Mesenchymal stem cell (in vitro differentiated cells and primary cell): ENCODE measurements around the gene PDCD11.

Source experiments
- DNase-seq: peaks from one replicate; pipeline ENCODE4 v3.0.0-alpha.2; 2013
- H2AFZ ChIP-seq: one replicate; pipeline ENCODE4 v1.6.1; 2013; ENCODE audit warnings: low read depth, mild to moderate bottlenecking, control low read depth, inconsistent platforms, low read length, moderate library complexity
- H2AK5ac ChIP-seq: 2 replicates; pipeline ENCODE4 v1.6.1; 2013; ENCODE audit warnings: low read length, moderate library complexity, mild to moderate bottlenecking, inconsistent platforms; ENCODE audit not compliant: severe bottlenecking
- H2BK120ac ChIP-seq: one replicate; pipeline ENCODE4 v1.6.1; 2013; ENCODE audit warnings: low read depth, mild to moderate bottlenecking, inconsistent platforms, low read length, moderate library complexity
- H2BK12ac ChIP-seq, 2 experiments: one replicate each; pipeline ENCODE4 v1.6.1; 2013; ENCODE audit warnings: inconsistent platforms in 2 of 2, low read length in 2 of 2, mild to moderate bottlenecking in 2 of 2, moderate library complexity in 2 of 2, control low read depth in 1 of 2
- H2BK15ac ChIP-seq: one replicate; pipeline ENCODE4 v1.6.1; 2013; ENCODE audit warnings: mild to moderate bottlenecking, low read depth, inconsistent platforms; ENCODE audit not compliant: poor library complexity, severe bottlenecking
- H2BK5ac ChIP-seq: 2 replicates; pipeline ENCODE4 v1.6.1; 2013; ENCODE audit warnings: low read depth, mild to moderate bottlenecking, low read length, control low read depth, inconsistent platforms; ENCODE audit not compliant: poor library complexity, severe bottlenecking
- H3K14ac ChIP-seq, 2 experiments: one replicate each; pipeline ENCODE4 v1.6.1; 2013; ENCODE audit warnings: inconsistent platforms in 2 of 2, low read length in 2 of 2, control low read depth in 1 of 2, mild to moderate bottlenecking in 1 of 2, moderate library complexity in 1 of 2
- H3K18ac ChIP-seq, 2 experiments: one replicate each; pipeline ENCODE4 v1.6.1; 2013; ENCODE audit warnings: inconsistent platforms in 2 of 2, low read length in 2 of 2, control low read depth in 1 of 2, low read depth in 1 of 2, mild to moderate bottlenecking in 1 of 2
- H3K23ac ChIP-seq, 2 experiments: one replicate each; pipeline ENCODE4 v1.6.1; 2013; ENCODE audit warnings: inconsistent platforms in 2 of 2, low read length in 2 of 2, mild to moderate bottlenecking in 2 of 2, moderate library complexity in 2 of 2, control low read depth in 1 of 2
- H3K27ac ChIP-seq: 2 replicates; pipeline ENCODE4 v1.5.1; 2013; ENCODE audit warnings: mild to moderate bottlenecking, moderate library complexity, low read length, control low read depth, inconsistent platforms; ENCODE audit not compliant: poor library complexity, severe bottlenecking
- H3K27me3 ChIP-seq, 2 experiments: 2 replicates each; pipeline versions ENCODE4 v1.6.1 to v1.7.0; 2013; ENCODE audit warnings: low read length in 2 of 2, mild to moderate bottlenecking in 2 of 2, moderate library complexity in 2 of 2, control low read depth in 1 of 2, inconsistent platforms in 1 of 2; ENCODE audit not compliant: control insufficient read depth in 1 of 2, insufficient read depth in 1 of 2
- H3K36me3 ChIP-seq, 2 experiments: 2 replicates each; pipeline versions ENCODE4 v1.6.1 to v1.7.0; 2013; ENCODE audit warnings: low read length in 2 of 2, control low read depth in 1 of 2, inconsistent platforms in 1 of 2, low read depth in 1 of 2, mild to moderate bottlenecking in 1 of 2; ENCODE audit not compliant: insufficient read depth in 2 of 2, control insufficient read depth in 1 of 2
- H3K4ac ChIP-seq, 2 experiments: one replicate each; pipeline ENCODE4 v1.6.1; 2013; ENCODE audit warnings: inconsistent platforms in 2 of 2, low read length in 2 of 2, mild to moderate bottlenecking in 2 of 2, moderate library complexity in 2 of 2, control low read depth in 1 of 2, low read depth in 1 of 2
- H3K4me1 ChIP-seq: 2 replicates; pipeline ENCODE4 v1.6.1; 2013; ENCODE audit warnings: low read depth, low read length, control low read depth; ENCODE audit not compliant: control insufficient read depth, insufficient read depth
- H3K4me2 ChIP-seq: 2 replicates; pipeline ENCODE4 v1.6.1; 2013; ENCODE audit warnings: low read length, mild to moderate bottlenecking, inconsistent platforms; ENCODE audit not compliant: poor library complexity, severe bottlenecking
- H3K4me3 ChIP-seq, 2 experiments: 2 replicates each; pipeline versions ENCODE4 v1.5.1 to v1.7.0; 2013; ENCODE audit warnings: low read length in 2 of 2, mild to moderate bottlenecking in 2 of 2, control low read depth in 1 of 2, low read depth in 1 of 2; ENCODE audit not compliant: insufficient read depth in 1 of 2
- H3K79me1 ChIP-seq: replicated peaks from 2 replicates; pipeline ENCODE4 v1.6.1; 2013; ENCODE audit warnings: mild to moderate bottlenecking, control low read depth, low read length, inconsistent platforms; ENCODE audit not compliant: poor library complexity, severe bottlenecking
- H3K9ac ChIP-seq: 2 replicates; pipeline ENCODE4 v1.7.0; 2013; ENCODE audit warnings: mild to moderate bottlenecking, low read length, moderate library complexity
- H3K9me3 ChIP-seq: 2 replicates; pipeline ENCODE4 v1.7.0; 2013; ENCODE audit warnings: mild to moderate bottlenecking, low read length; ENCODE audit not compliant: control insufficient read depth
- H4K8ac ChIP-seq: one replicate; pipeline ENCODE4 v1.6.1; 2013; ENCODE audit warnings: inconsistent platforms, mild to moderate bottlenecking, low read length, moderate library complexity
- H4K91ac ChIP-seq: one replicate; pipeline ENCODE4 v1.6.1; 2013; ENCODE audit warnings: mild to moderate bottlenecking, low read length, inconsistent platforms
- whole genome bisulfite sequencing: methylation state at CpG from one replicate; pipeline ENCODE4 v1.1.7; 2013; ENCODE audit warnings: mixed read lengths; 5-methylcytosine and 5-hydroxymethylcytosine counted together

The PDCD11 gene

GRCh38 chr10:103427866-103428265 is 31.4 kb downstream of the PDCD11 start:
- H2BK120ac ChIP-seq: no peak overlapping the region
- no peaks in the 10 kb centered on the region for H3K9me3 ChIP-seq
- H3K79me1 ChIP-seq: peaks cover 28% of the 10 kb centered on the region
- WGBS: 97% methylated on average over 8 of the region's 9 CpGs
- H3K27ac ChIP-seq: no peak overlapping the region
- H3K4me1 ChIP-seq: no peaks in the 10 kb centered on the region
- H4K91ac ChIP-seq: no peak overlapping the region
- no peak overlapping the region for H3K9ac ChIP-seq
- H3K4me3 ChIP-seq: no peak overlapping the region
- H2AK5ac ChIP-seq: no peak overlapping the region
- H2BK5ac ChIP-seq: no peak overlapping the region
- H3K27me3 ChIP-seq: no peaks in the 10 kb centered on the region
- H3K4me2 ChIP-seq: no peak overlapping the region
- DNase-seq: no peak
- no peak overlapping the region for H4K8ac ChIP-seq
- H3K36me3 ChIP-seq: peaks cover 40 to 90% of the 10 kb centered on the region in 2 experiments
- no peak overlapping the region for H2BK12ac ChIP-seq
- H3K18ac ChIP-seq: no peak overlapping the region
- no peak overlapping the region for H2AFZ ChIP-seq
- no peak overlapping the region for H3K4ac ChIP-seq
- no peak overlapping the region for H3K23ac ChIP-seq
- H2BK15ac ChIP-seq: no peak overlapping the region
- no peak overlapping the region for H3K14ac ChIP-seq

GRCh38 chr10:103428989-103429643 is 32.7 kb downstream of the PDCD11 start:
- Histone ChIP-seq H3K27ac (no peak overlapping the region), H4K8ac (no peak overlapping the region), H3K23ac (no peak overlapping the region), H3K18ac (no peak overlapping the region), H3K4me3 (no peak overlapping the region), H2BK12ac (no peak overlapping the region), H3K14ac (no peak overlapping the region), H3K9me3 (no peaks in the 10 kb centered on the region), H2AFZ (no peak overlapping the region), H2AK5ac (no peak overlapping the region), H3K4me2 (no peak overlapping the region), H3K9ac (no peak overlapping the region), H3K4me1 (no peaks in the 10 kb centered on the region), H4K91ac (no peak overlapping the region), H3K79me1 (peaks cover 32% of the 10 kb centered on the region), H2BK120ac (no peak overlapping the region), H2BK5ac (no peak overlapping the region), H3K36me3 (peaks cover 39 to 85% of the 10 kb centered on the region in 2 experiments), H2BK15ac (no peak overlapping the region), H3K4ac (no peak overlapping the region), H3K27me3 (no peaks in the 10 kb centered on the region)
- WGBS: 95% methylated on average over 5 of the region's 5 CpGs
- DNase-seq: no peak

DNA sequence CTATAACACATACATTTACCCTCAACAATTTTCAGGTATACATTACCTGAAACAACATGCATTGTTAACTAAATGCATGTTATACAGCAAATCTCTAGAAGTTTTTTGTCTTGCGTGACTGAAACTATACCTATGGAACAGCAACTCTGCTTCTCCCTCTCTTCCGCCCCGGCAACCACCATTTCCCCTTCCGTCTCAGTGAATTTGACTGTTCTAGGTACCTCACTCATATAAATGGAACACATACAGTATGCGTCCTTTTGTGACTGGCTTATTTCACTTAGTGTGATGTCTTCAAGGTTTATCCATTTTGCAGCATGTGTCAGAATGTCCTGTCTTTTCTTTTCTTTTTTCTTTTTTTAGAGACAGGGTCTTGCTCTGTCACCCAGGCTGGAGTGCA is 33.2 kb downstream of the PDCD11 start:
- no peak overlapping the region for H4K8ac ChIP-seq
- no peak overlapping the region for H3K14ac ChIP-seq
- H3K18ac ChIP-seq: no peak overlapping the region
- no peak overlapping the region for H2AK5ac ChIP-seq
- no peak overlapping the region for H3K27ac ChIP-seq
- H3K4ac ChIP-seq: no peak overlapping the region
- H2AFZ ChIP-seq: no peak overlapping the region
- H3K27me3 ChIP-seq: no peaks in the 10 kb centered on the region
- DNase-seq: no peak
- no peak overlapping the region for H2BK15ac ChIP-seq
- H3K4me2 ChIP-seq: no peak overlapping the region
- no peak overlapping the region for H3K4me3 ChIP-seq
- no peaks in the 10 kb centered on the region for H3K4me1 ChIP-seq
- H3K23ac ChIP-seq: no peak overlapping the region
- H2BK12ac ChIP-seq: no peak overlapping the region
- no peak overlapping the region for H3K9ac ChIP-seq
- H2BK5ac ChIP-seq: no peak overlapping the region
- 100% methylated on average over 5 of the region's 5 CpGs for WGBS
- H2BK120ac ChIP-seq: no peak overlapping the region
- H3K9me3 ChIP-seq: no peaks in the 10 kb centered on the region
- peaks cover 31% of the 10 kb centered on the region for H3K79me1 ChIP-seq
- peaks cover 43 to 85% of the 10 kb centered on the region in 2 experiments for H3K36me3 ChIP-seq
- H4K91ac ChIP-seq: no peak overlapping the region

DNA sequence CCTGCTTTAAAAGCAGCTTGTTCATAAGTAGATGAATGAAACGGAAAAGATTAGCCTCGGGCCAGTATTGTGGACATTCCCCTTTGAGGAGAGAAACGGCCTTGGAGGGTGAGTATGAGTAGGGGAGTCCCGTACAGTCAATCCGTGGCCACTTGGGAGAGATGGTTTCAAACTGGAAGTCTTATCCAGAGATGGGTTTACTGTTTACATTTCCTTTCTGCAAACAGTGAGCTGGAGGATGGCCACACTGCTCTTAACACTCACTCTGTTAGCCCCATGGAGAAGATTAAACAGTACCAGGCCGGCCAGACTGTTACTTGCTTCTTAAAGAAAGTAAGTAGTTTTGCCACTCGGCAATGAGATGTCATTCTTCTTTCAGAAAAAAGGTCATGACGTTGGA is 35.5 kb downstream of the PDCD11 start:
- no peak overlapping the region for H3K14ac ChIP-seq

More for the DNA sequence above, 35.5 kb downstream of the PDCD11 start:
- Histone ChIP-seq H3K4me1 (no peaks in the 10 kb centered on the region), H3K4me3 (no peak overlapping the region), H4K91ac (no peak overlapping the region), H3K23ac (no peak overlapping the region), H2BK15ac (no peak overlapping the region), H3K9me3 (no peaks in the 10 kb centered on the region), H3K18ac (no peak overlapping the region), H3K9ac (no peak overlapping the region), H2BK120ac (no peak overlapping the region), H3K27ac (no peak overlapping the region), H3K4ac (no peak overlapping the region), H2BK5ac (no peak overlapping the region), H3K27me3 (no peaks in the 10 kb centered on the region), H2AFZ (no peak overlapping the region), H4K8ac (no peak overlapping the region), H2BK12ac (no peak overlapping the region), H3K79me1 (peaks cover 22% of the 10 kb centered on the region), H2AK5ac (no peak overlapping the region), H3K36me3 (peaks cover 49 to 89% of the 10 kb centered on the region in 2 experiments), H3K4me2 (no peak overlapping the region)
- 93% methylated on average over 8 of the region's 8 CpGs for WGBS
- peak; percentile 26 for DNase-seq
